Measurements from ENCODE around the gene NELFB.

Gene NELFB

GRCh38 chr9:137293482-137294090, 38.5 kb downstream of the NELFB start:
- DNase-seq: no peak

DNA sequence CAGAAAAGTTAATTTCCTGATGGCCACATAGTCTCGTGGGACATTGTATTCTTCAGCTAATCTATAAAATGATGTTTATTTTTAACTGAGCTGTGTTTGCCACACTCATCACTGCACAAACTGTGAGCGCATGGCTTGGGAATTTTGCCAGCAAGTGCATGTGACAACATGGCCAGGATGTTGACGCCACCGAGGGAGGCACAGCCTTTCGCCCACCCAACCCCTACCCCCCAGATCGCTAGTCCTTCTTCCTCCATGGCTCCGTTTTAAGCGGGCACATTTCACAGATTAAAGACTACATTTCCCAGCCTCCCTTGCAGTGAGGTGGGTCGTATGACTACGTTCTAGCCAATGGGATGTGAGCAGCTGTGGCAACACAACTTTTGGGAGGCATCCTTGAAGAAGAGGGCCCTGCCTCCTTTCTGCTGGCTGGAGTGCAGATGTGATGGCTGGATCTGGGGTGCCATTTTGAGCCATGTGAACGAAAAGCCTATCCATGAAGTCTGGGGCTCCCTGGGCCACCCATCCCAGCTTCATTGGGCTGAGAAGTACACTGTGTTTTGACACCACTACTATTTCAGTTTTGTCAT, 39.1 kb downstream of the NELFB start:
- DNase-seq: no peak

DNA sequence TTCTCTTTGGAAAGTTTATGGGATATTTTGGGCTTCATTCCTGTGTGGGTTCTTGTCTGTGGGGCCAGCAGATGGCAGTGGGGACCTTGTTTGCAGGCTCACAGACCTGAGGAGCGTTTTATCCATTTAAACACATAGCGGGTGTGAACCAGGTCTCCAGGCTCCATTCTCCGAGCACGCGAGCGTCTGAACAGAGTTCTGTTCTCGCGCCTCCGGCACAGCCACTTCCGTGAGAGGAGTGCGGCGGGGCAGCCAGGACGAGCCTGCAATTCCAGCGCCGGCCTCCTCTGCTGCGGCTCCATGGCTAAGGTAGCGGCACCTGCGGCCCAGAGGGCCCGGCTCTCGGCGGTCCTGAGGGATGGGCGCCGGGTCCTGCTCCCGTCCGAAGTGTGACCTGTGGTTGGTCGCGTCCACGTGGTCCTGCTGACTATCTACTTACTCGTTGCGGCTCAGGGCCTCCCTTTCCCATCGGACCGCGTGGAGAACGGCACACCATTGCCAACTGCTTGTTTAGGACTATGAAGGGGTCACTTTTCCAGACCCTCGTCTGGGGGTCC, 39.6 kb downstream of the NELFB start:
- no peak for DNase-seq

DNA sequence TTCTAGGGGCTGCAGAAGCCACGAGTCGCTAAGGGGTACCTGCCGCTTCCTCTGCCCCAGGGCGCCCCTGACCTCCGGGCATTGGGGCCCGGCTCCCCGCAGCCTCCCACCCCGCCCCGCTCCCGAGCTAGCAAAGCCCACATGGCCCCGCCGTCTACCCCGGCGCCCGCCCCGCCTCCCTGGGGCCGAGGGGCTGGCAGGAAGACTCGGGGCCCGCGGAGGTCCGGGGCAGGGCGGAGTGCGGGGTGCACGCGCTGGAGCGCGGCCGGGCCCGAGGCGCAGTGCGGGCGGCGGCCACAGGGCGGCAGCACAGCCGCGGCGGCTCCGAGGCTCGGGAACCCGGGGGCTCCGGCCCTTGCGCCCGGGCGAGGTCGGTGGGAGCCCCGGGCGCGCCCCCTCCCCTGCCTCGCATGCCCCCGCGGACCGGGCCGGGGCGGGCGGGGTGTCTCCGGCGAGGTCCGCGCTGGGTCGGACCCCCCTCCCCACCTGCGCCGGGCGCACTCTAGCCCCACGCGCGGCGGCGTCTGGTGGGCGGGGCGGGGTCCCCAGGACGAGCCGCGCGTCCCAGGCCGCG, 40.2 kb downstream of the NELFB start:
- peak; percentile 52 for DNase-seq

DNA sequence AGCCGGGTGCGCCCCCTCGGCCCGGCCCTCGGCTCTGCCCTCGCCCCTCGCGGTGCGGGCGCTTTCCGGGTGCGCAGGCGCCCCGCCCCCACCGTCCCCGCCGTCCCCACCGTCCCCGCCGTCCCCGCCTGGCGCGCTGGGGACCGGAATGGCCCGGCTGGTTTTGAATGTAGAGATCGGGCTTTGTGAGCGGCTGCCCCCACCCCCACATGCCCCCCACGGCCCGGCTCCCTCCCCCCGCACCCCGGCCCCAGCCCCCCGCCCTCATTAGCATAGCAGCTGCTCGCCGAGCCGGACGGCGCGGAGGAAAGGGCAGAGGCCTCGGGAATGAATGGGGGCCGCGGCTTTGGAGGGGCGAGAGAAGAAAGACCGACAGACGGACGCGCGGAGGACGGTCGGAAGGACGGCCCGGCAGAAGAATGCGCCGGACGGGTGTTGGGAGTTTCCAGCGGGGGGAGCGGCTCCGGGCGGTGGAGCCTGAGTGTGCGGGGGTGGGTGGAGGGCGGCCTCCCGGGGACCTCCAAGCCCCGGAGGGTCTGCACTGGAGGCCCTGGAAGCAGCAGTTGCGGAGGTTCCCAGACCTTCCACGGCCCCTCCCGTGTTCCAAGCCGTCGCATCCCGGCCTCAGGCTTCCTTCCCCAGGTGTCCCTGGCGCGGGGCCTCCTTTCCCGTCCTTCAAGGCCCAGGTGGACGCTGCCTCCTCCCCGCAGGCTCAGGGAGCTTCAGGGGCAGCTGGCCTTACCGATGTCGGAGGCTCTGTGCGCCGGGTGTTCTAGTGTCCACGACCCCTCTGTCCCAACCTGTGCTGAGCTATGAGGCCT, 40.9 kb downstream of the NELFB start:
- no peak for DNase-seq

DNA sequence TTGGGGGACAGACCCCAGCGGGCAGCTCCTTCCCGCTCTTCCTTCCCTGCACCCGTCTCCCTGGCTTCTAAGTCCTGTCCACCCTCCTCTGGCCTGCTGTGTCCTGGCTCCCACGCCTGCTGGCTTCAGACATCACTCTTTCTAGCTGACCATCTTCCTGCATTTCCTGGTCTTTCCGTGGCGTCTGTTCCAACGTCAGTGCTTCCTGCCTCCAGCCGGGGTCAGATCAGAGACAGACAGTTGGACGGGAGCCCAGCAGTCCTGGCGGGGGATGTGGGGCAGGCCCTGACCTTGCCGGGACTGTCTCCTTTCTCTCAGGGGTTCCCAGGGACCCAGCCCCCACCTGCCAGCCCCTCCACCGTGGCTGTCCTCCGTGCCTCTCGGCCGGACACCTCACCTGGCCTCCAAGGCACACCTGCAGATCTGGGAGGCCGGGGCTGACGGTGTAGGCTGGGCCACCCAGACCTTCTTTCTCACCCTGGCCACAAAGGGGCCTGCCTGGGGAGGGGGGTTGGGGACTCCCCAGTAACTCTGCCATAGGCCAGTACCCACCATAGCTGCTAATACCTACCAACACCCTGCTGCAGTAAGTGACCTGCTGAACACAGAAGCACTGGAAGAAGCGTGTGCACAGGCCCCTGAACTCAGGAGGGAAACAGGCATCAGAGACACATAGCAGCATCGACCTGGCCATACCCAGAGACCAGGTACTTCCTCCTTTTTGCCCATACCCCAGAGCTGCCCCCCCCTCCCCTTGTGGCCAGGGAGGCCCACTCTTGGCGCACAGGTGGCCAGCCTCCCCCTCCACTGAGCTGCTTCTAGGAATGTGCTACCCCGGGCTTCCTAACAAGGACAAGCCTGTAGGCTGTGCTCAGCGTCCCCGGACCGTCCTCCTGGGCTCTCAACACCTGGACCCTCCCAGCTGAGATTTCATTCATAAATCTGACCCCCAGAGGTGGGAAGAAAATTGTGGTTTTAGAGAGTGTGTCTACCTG, 41.8 kb downstream of the NELFB start:
- DNase-seq: no peak

DNA sequence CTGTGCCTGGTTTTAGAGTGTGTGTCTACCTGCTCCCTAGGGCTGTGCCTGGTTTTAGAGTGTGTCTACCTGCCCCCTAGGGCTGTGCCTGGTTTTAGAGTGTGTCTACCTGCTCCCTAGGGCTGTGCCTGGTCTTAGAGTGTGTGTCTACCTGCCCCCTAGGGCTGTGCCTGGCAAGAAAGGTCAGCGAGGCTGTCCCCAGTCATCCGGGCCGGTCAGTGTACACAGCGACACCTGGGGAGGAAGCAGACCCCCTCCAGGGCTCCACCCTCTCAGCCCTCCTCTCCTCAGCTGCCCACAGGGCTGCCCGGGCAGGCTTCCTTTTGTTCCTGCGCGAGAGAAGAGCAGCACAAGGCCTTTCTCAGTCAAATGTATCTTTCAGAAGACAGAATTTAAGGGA, 42.8 kb downstream of the NELFB start:
- no peak for DNase-seq

DNA sequence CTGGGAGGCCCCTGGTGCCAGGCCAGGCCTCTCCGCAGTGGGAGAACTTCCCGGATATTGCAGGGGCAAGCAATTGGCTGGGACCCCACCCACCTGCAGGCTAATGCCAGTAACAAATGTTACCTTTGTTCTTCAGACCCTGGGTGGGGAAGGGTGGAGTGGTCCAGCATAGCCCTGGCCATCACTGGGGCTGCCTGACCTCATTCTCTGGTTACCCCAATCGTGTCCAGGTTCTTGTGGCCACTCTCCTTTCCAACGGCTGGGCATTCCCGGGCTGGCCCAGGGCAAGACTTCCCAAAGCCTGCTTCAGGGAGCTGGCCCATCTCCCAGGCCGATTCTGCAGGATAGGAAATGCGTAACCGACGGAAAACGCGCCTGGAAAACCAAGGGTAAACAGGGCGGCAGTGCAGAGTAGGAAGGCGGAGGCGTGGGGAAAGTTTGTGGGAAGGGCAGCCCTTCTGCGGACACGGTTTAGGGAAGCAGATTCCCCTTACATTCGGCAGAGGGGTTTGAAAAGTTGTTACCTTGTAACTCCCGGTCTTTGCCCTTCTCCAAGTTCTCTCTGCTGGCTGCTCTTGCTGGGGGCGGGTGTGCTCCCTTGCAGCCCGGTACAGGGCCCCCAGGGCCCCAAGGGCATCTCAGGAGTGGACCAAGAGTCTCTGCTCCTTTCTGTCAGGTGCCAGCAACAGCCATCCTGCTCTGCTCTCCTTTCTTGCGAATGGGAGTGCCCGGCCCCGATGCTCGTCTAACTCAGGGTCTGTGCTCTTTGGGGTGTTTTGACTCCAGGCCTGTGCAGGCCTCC, 43.5 kb downstream of the NELFB start:
- DNase-seq: no peak

GRCh38 chr9:137299203-137299565, 44.1 kb downstream of the NELFB start:
- DNase-seq: no peak

DNA sequence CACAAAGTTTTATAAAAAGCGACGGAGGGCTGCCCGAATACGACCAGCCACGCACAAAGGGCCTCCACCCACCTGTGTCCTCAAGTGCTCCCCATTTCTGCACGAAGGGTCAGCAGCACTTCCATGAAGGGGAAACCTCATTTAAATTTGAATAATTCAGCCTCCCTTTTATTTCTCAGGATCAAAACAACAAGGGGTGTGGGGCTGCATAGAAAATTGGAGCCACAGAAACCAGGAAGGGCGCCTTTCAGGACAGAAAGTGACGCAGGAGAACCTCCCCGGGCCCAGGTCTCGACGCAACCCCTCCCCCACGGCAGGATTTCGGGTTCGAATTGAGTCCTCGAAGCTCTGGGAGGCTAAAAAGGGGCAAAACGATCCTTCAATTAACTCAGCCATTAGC, 44.8 kb downstream of the NELFB start:
- DNase-seq: no peak

DNA sequence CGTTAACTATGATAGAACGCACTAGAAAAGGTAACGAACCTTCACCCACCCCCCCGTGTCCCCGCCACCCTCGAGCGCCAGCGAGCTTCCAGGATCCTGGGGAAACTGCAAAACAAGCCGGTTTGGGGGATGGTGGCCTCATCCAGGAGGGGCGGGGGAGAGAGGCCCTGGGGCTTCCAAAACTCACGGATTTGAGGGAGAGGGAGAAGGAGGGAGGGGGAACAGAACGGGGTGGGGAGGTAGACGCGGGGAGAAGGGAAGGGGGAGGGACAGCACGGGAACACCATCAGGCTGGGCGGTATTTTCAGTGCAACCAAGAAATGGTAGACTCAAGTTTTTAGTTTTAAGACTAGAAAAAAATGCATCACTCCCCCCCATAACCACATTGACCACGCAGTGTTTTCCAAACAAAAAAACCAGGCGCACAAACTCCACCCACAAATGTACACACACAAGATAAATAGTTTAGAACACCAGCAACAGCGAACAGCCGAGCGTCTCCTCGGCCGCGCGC, 45.5 kb downstream of the NELFB start:
- no peak for DNase-seq

- no peak for DNase-seq
Measured at GRCh38 chr9:137301081-137301947, 46.2 kb downstream of the NELFB start.

DNA sequence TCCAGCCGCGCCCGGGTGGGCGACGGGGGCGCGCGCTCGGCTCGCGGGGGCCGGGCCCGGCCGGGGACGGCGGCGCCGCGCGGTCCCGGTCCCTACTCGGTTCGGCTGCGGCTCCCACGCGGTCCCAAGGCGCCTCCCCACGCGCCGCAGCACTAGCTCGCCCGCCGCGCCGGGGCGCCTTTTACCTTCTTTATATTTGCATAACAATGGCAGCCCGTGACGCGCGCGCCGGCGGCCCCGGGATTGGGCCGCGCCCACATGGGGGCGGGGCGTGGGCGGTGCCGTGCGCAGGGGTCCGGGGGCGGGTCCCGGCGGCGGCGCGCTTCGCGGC, 47.0 kb downstream of the NELFB start, which contains the start of gene NRARP:
Gene NRARP (minus strand): TSS at position 154 of the 331 bp plus-strand sequence. CDS start 343 bp downstream, outside the sequence.
- peak; percentile 94 for DNase-seq

GRCh38 chr9:137302449-137303150, 47.5 kb downstream of the NELFB start:
- DNase-seq: no peak

GRCh38 chr9:137303151-137303892, 48.2 kb downstream of the NELFB start:
- no peak for DNase-seq

DNA sequence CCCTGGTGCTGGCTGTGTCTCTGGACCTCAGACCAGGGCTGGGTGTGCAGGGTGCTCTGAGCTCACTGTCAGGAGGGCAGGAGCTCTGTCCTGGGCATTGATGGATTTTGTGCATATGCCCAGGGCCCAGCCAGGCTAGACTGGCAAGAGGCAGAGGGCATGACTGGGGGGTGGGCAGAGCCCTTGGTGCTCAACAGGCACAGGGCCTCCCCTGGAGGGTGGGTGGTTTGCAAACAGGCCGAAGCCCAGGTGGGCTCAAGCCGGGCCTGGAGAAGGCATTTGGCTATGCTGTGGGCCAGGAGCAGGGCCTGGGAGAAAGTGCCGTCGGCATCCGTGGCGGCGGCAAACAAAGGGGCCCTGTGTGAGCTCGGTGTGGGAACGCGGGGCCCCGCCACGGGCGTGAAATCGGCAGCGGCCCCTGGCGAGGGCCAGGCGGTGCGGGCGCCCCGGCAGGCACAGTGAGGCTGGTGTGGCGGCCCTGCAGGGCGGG, 48.8 kb downstream of the NELFB start:
- DNase-seq: no peak

GRCh38 chr9:137304383-137305059, 49.4 kb downstream of the NELFB start:
- DNase-seq: no peak

All from activated CD8-positive, alpha-beta memory T cell treated with anti-CD3 and anti-CD28 coated beads, Interleukin-2, amount 50 U/mL, for 4 hours (primary cell).